ENCODE measurements around the gene CSTF1.

GRCh38 chr20:56417911-56418310, 25.5 kb downstream of the CSTF1 start:
- TF ChIP-seq BHLHE40 (IDR thresholded peaks at IDR 0.05; ENCODE audit: borderline replicate concordance) (no peak), SUZ12 (IDR thresholded peaks at IDR 0.05) (no peak), TARDBP (IDR thresholded peaks at IDR 0.05) (no peak)

All from HEK293T (cell line).